ENCODE results near the gene DSP.

- TF ChIP-seq CTCF (IDR thresholded peaks at IDR 0.05 in 2 of 3, conservative IDR thresholded peaks at IDR 0.05 in 1 of 3; ENCODE audit: borderline replicate concordance in 1 of 3, insufficient read depth in 1 of 3, low read depth in 2 of 3, low read length in 2 of 3): no peak
- no peak for TF ChIP-seq YY1 (IDR thresholded peaks at IDR 0.05; ENCODE audit: extremely low read depth, insufficient replicate concordance, low read depth, low read length)
- TF ChIP-seq CBX3 (IDR thresholded peaks at IDR 0.05; ENCODE audit: low read depth): no peak
- TF ChIP-seq EZH2 (IDR thresholded peaks at IDR 0.05): no peak
- no peak for TF ChIP-seq SIN3A (IDR thresholded peaks at IDR 0.05; ENCODE audit: low read depth)
- TF ChIP-seq POLR2AphosphoS5 (IDR thresholded peaks at IDR 0.05; ENCODE audit: low read depth, low read length): no peak
- TF ChIP-seq ATF3 (IDR thresholded peaks at IDR 0.05): no peak
- no peak for TF ChIP-seq POLR2A (IDR thresholded peaks at IDR 0.05; ENCODE audit: borderline replicate concordance, extremely low read depth, insufficient read depth, insufficient read length)
- no peak for TF ChIP-seq REST (IDR thresholded peaks at IDR 0.05; ENCODE audit: low read depth)
- TF ChIP-seq ZNF274 (IDR thresholded peaks at IDR 0.05; ENCODE audit: low read depth, low read length): no peak
- TF ChIP-seq SP1 (IDR thresholded peaks at IDR 0.05; ENCODE audit: low read depth): no peak
- TF ChIP-seq SRF (IDR thresholded peaks at IDR 0.05; ENCODE audit: low read depth): no peak
- TF ChIP-seq RAD21 (IDR thresholded peaks at IDR 0.05; ENCODE audit: low read depth): no peak
- no peak for TF ChIP-seq EZH2phosphoT487 (IDR thresholded peaks at IDR 0.05; ENCODE audit: borderline replicate concordance)
Observed at GRCh38 chr6:7538484-7538883, 3.0 kb upstream of the DSP start.

Data from HCT116 (cell line).